IPS DF 19.7 (cell line): ENCODE data around the gene ATP2B3.

Experiments
- DNase-seq: peaks from one replicate; pipeline ENCODE4 v3.0.0-alpha.2; 2013; ENCODE audit warnings: low read depth, low spot score

Gene ATP2B3

DNA sequence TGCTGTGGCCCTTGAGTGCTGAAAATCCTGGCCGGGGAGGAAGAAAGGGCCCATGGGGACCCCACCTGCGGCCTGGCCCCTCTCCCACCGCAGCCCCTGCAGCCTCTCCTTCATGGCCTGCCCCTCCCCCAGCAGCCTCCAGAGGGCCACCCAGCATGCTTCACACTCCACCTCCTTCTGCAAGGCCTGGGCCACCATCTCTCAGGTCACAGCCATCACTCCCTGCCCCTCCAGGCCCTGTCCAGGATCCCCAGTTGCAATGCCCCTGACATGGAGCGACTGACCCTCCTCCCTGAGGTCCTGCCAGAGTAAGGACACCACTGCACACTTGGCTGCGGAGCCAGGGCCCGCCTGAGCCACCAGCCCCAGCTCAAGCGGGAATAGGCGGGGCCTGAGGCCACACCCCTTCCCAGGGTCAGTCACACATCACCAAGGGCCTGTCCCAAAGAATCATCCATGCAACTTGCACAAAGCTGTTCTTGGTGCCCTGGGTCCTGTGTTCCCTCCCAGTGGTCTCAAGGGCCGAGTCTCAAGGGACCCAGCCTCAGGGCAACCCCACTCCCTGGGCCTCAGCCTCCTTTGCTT, 48.6 kb downstream of the ATP2B3 start:
- DNase-seq: no peak

DNA sequence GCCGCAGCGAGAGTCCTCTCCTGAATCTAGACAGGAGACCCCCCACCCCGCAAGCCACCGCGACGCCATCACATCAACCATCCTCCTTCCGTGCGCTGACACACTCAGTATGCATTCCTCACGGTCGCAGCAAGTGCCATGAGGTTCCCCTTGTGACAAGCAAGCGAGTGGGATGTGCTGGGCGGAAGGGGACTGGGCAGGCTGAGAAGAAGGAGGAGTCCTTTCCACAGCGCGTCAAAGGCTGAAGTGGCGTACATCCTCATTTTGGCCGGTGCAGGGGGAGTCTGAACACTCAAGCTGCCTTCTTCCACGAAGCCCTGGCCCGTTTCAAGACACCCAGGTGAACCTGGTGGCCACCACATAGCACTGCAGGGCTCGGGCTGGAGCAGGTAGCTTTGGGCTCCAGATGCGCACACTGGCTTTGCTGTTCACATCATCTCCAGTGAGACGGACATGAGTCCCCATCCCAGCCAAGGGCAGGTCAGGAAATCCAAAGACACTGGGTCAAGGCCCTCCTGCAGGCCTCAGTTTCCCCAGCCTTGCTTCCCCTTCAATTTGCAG, 51.1 kb downstream of the ATP2B3 start:
- no peak for DNase-seq

DNA sequence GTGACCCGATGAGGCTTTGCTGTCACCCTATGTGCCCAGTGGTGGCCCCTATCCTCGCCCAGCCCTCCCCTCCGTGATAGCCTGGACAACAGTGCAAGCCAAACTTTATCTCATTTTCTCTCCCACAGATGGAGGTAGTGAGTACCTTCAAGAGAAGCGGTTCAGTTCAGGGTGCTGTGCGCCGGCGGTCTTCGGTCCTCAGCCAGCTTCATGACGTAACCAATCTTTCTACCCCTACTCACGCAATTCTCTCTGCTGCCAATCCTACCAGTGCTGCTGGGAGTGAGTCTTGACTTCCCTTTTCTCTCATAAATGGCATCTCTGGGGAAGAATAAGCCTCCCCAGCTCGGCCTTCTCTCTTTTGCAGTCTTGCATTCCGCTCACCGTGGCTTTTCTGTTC, 52.0 kb downstream of the ATP2B3 start:
- DNase-seq: no peak

DNA sequence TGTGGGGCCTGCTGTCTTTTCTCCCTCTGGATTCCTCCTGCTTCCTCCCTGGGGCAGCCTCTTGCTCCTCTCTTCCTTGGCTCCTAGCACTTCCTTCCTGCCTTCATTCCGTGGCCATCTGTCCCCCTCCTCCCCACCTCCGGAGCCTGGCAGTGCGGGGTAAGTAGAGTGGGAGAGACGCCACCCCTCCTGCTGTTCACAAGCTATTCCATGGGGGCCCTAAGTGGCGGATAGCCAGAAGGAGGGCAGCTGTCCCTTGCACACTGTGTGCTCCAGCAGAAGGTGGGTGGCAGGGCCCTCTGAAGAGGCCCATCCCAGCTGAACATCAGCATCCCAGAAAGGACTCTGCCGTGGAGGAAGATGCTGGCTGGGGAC, 54.1 kb downstream of the ATP2B3 start:
- DNase-seq: no peak

DNA sequence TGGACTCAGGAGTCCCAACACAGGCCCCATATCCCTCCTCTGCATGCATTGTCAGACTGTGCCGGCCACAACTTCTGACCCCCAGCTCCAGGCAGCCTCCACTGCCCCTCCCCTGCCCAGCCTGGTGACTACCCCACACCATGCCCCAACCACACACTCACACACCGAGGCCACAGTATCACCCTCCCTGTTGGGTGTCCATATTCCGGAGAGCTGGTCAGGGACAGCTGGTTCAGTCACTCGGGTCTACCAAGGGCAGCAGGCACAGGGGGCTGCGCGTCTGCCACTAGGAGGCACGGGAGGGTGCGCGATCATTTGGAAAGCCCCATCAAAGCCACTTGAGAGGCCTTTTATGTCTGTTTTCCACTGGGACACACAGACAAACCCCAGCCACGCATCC, 55.2 kb downstream of the ATP2B3 start:
- no peak for DNase-seq

DNA sequence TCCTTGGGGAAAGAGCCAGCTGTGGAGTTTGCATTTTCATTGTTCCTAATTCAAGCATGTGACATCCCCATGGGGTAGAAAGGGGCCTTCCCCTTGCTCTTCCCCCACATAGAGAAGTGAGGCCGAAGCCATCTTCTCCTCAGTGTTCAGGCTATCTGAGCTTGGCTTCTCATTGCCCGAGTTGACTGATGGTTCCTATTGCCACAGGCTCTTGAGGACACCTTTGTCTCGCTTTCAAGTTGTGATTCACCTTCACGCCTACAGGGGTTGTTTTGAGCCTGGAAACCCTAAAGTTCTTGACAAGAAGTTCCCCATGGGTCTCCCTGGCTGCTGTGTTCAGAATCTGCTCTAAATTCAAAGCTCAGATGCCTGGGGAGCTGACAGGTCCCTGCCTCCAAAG, 56.5 kb downstream of the ATP2B3 start:
- no peak for DNase-seq

DNA sequence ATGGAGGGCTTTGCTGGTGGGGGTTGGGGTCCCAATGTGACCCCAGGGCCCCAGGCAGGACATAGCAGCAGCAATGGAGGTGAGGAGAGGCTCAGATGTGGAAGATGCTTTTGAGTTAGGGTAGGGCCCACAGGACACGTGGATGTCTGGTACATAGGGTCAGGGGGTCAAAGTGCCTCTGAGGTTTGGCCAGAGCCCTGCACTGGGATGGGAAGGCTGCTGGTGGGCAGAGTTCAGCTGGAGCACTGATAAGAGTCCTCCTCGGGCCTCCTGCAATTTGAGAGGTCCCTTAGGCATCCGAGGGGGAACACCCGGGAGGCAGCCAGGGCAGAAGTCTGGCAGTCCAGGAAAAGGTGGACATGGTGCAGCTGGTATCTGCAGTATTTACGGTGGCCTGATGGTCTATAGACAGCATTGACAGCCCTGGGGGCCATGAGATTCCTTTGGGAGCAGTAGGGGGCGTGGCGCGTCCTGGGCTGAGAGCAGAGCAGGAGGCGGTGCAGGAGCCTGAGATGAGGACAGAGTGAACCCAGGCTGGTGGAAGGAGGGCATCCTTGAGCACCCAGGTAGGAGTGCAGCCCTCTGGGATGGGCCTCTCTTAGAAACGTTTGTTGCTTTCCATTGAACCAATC, 58.9 kb downstream of the ATP2B3 start:
- no peak for DNase-seq

DNA sequence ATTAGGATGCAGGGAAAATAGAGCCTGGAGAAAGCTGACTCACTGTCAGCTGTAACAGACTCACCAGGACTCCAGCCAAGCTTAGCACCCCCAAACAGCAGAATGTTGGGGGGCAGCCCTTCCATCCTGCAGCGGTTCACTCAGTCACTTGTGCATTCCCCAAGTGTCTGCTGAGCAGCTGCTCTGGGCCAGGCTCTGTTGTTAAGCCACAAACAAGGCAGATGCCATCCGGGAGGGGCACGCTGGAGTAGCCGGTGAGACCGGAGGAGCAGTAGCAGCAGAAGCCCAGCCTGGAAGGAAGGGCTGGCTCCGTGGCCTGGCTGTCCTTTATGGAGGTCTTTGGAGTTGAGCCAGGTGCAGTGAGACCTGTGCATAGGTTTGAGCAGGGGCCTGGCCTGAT, 59.5 kb downstream of the ATP2B3 start:
- no peak for DNase-seq

DNA sequence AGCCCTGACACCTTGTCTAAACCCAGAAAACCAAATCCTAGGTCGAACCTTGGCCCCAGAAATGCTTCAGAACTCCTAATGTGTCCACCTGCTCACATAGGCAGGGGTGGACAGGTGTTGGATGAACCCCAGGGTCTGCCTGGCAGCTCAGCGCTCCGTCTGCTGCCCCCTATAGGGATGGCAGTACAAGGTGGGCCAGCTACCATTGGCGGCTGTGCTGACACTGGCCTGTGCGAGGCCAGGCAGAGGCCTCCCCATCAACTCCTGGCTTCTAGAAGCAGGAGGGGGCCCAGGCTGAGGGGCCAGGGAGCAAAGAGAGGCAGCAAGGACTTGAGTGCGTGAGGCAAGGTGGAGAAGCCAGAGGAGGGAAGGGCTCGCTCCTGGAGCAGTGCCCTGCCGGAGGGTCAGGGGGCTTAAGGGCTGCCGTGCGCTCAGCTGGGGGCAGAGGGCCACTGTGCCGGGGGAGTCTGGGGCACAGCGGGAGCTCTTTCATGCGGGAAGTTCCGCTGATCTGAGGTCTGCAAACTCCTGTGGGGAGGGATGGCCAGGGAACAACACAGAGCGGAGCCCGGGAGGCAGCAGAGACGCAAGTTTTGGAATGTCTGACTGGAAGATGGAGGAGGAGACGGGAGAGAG, 60.9 kb downstream of the ATP2B3 start:
- DNase-seq: no peak

DNA sequence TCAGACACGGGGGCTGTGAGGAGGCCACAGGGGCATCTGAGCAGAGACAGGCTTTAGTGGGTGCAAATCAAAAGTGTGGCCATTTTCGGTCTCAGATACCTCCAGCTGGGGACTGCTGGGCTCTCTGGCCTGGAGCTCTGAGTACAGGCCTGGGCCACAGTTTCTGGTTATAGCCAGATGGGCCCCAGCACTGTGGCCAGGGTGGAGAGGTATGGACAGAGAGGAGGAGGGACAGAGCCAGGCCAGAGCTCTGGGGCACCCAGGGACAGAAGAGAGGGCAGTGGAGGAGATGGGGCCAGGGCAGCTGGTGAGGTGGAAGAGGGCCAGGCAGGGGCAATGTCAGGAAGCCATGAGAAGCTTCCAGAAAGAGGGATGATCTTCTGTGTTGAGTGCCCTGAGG, 61.4 kb downstream of the ATP2B3 start:
- DNase-seq: no peak

DNA sequence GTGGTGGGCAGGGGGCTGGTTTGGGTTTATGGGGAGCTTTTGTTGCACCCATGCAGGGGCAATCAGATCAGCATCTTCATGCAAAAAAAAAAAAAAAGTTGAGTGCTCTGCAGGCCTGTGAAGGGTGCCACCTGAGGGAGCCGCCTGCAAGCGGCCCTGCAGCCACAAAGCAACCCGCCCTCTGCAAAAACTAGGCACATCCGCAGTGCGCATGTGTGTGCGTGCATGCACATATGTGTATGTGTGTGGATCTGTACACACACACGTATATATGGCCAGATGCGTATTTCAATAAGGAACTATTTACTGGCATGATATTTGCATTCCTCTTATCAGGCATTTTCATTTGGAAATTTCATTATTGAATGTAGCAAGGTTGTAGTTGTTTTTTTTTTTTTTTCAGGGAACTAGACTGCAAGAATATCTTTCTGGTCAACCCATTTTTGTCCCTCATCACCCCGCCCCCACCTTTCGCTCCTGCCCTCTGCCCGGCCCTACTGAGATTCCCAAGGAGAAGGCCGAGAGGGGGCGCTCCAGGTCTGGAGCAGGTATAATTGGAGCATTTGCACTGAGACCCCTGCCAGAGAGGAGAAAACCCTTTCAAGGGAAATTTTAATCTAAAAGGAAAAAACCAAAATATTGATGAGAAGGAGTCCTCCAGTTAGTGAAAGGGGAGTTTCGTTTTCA, 63.4 kb downstream of the ATP2B3 start:
- DNase-seq: no peak

DNA sequence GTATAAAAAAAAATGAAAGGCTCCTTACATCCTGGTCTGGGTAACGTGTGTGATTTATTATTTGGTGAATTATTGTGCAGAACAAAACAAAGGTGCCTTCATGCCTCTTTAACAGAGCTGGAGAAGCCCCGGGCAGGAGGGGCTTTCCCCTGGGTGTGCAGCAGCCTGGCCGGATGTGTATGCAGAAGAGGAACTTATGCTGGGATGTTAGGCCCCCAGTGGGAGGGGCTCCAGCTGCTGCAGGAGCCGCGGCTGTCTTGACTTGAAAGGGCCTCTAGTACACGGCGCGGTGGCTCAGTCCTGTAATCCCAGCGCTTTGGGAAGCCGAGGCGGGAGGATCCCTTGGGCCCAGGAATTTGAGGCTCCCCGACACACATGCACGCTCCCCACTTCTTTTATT, 65.5 kb downstream of the ATP2B3 start:
- no peak for DNase-seq

DNA sequence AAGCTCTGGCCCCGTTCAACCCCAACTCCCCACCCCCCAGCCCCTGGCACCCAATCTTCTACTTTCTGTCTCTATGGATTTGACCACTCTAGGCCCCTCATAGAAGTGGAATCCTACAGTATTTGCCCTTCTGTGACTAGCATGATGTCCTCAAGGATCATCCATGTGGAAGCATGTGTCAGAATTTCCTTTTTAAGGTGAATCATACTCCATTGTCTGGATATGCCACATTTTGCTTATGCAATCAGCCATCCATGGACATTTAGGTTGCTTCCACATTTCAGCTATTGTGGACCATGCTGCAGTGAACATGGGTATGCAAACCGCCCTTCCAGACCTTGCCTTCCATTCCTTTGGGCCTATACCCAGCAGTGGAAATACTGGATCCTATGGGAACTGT, 66.0 kb downstream of the ATP2B3 start:
- DNase-seq: no peak

DNA sequence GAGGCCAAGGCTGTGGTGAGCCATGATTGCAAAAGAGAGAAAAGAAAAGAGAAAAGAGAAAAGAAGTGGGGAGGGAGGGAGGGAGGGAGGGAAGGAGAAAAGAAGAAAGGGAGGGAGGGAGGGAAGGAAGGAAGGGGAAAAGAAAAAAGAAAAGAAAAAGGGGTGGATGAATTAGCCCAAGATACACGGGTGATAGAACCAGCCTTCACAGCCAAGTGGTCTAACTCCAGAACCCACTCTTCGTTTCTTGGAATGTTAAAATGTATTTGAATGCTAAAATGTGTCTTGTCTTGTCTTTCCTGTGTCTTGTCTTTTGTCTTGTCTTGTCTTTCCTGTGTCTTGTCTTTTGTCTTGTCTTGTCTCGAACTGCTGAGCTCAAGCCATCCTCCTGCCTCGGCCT, 68.4 kb downstream of the ATP2B3 start:
- DNase-seq: no peak

DNA sequence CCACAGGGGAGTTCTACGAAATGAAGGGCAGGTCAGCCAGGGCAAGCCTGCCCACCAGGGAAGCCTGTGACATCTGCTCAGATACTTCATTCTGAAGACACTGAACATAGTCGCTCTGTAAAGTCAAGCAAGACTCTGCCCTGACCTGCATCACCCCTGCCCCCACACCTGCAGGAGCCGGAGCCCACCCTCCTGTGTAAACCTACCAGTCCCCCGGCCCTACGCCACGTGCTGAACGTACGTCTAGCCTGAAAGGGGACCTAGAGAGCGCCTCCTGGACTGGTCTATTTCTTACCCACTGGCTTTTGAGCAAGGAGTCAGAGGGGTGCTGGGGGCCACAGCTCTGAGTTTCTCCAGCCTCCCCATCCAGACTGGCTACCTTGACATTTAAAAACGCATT, 69.9 kb downstream of the ATP2B3 start:
- no peak for DNase-seq

DNA sequence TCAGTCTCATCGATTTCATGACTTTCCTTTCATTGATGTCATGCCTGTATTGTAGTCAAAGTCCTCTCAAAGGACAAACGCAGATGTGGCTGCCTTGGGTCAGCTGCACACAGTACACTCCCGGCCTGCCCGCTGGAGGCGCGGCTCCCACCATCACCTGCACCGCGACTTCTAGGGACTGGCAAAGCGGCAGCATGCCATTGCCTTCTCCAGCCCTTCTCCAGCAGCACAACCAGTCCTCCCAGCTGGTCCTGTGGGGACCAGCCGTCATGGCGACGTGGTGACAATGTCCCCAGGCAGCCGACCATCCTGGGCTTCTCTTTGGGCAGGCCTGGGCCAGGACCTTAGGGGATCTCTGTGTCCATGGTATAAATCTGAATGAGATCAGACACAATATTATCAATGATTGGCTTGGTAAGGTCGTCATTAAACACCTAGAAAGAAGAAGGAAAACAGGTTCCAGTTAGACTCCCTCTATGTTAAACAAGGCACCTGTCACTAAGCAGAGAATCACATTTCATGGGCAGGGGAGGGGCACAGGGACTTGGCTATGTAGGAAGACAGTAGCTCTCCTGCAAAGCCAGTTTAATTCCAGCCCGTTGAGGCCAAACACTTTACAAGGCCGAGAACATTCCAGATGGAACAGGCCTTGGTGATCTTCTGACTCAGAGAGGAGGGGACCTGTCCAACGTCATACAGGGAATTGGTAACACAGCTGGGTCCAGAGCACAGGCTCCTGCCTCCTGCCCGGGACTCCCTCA, 70.8 kb downstream of the ATP2B3 start:
- DNase-seq: no peak

DNA sequence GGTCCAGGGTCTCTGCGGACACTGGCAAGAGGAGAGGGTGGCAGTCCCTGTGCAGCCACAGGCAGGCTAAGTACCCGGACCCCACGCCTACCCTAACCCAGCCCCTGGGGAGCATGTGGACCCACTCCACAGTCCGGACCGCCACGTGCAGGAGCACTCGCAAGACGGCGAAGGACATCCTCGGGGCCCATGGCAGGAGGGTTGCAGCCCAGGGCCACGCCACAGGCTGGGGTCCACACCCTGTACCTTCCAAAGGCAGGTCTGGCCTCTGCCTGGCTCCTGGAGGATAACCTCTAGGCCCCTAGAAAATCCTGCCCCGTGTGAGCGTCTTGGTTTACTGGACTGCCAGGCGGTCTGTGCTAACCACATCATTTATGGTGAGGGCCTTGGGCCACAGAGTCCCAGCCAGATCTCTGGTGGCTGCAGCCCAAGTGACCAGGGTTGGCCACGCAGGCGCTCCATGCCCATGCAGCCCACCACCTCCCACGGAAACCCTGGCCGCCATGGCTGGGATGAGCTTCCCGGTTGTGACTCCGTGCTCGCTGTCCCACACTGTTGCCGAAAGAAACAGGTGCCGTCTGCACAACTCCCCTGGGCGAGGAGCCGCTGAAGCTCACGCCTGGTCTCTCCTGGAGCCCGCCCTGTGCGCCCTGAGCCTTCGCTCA, 71.5 kb downstream of the ATP2B3 start:
- DNase-seq: no peak

DNA sequence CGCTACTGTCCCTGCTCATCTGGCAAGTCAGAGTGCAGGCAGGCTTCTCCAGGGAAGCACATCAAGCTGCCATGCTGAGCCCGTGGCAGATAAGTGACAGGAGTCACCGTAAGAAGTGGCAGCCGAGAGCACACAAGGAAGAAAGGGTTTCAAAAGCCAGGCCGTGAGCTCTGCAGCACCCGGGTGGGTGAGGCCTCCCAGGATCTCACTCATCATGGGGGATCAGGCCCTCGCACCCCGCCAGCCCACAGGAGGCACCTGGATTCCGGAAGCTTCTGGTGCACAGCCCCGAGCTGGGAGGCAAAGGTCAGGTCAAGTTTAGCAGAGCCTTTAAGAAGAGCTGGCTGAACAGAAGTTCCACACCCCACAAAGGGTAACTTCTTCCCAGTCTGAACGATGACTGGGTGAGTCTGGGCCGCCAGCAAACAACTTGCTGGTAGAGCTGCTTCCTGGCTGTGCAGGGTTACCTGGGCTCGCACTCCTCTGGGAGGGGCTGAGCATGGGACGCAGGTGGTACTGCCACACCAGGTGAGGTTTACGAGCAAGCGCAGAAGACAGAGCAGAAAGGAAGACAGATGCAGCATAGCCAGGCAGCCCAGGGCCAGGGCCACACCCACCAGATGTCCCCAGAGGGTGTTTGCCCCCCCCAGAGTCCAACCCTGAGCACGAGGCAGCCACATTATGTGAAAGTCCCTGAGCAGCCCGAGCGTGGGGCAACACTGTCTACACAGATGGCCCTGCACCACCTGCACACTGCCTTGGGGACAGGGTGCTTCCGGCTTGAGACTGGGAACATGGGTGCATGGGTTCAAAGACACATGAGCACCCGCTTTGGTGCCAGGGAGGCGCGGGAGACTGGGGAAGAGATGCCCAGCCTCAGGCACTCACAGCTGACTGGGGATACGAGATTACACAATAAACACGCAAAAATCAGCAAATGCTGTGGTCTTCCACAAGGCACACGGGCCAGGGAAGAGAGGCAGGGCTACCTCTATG, 73.8 kb downstream of the ATP2B3 start:
- DNase-seq: no peak

DNA sequence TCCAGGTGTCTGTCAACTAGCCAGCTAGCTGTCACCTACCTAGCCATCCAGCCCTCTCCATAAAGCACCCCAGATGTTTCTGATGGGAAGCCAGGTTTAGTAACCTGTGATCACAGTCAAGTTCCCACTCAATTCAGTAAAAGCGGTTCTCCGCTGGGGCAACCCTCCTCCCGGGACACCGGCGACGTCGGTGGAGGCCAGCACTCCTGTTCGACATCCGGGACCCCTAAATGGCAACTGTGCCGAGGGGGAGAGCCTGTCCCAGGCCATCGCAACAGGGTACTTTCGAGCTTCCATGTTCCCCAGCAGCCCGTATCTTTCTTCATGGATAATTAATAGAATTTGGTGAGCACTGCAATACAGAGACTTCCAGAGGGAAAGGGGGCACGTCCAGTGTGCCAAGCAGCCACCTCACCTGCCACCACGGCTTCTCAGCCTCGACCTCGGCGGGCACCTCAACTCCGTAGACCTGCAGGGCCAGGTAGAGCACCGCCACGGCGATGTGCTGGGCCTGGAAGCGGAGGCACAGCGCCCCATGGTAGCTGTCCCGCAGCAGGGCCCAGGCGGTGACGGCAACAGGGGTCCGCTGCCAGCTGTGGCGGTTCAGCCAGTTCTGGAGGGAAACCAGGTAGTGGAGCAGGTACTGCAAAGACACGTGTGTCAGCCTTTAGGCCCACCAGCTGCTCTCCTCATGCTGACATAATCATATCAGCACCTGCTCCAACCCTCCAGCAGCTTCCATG, 74.8 kb downstream of the ATP2B3 start:
- no peak for DNase-seq
